ENCODE data around the gene ZNF181. TPM values are rescaled to one million over a fixed set of nuclear protein-coding genes. Genes with fewer than 3 reads are reported as not detected.
"Not testable (repeated sequence)": the region's sequence is repeated elsewhere in the genome, so short reads cannot be mapped to it uniquely, and the experiment has no call there.

ZNF181 gene
- total RNA-seq, result 12.4 TPM
- long read RNA-seq, full-length matches to known transcripts, result 6 of 18 reads
- long read RNA-seq, partial matches to known transcripts, result 0 of 18 reads
- long read RNA-seq, other reads (novel, unspliced or antisense), result 12 of 18 reads

- no peaks in the 10 kb centered on the region for H3K27me3 ChIP-seq (ENCODE audit: low read depth)
- H3K9me3 ChIP-seq, result peaks cover 8% of the 10 kb centered on the region
- intact Hi-C loops (cut with DNase I), result no loop called here
- H3K4me3 ChIP-seq, result peak within 1 kb of the TSS; percentile 84
- peak; percentile 95 to 98 for ATAC-seq
- H3K36me3 ChIP-seq, result peaks cover 16% of the 10 kb centered on the region
- TF ChIP-seq, protein P1, sequence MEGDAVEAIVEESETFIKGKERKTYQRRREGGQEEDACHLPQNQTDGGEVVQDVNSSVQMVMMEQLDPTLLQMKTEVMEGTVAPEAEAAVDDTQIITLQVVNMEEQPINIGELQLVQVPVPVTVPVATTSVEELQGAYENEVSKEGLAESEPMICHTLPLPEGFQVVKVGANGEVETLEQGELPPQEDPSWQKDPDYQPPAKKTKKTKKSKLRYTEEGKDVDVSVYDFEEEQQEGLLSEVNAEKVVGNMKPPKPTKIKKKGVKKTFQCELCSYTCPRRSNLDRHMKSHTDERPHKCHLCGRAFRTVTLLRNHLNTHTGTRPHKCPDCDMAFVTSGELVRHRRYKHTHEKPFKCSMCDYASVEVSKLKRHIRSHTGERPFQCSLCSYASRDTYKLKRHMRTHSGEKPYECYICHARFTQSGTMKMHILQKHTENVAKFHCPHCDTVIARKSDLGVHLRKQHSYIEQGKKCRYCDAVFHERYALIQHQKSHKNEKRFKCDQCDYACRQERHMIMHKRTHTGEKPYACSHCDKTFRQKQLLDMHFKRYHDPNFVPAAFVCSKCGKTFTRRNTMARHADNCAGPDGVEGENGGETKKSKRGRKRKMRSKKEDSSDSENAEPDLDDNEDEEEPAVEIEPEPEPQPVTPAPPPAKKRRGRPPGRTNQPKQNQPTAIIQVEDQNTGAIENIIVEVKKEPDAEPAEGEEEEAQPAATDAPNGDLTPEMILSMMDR (IDR thresholded peaks at IDR 0.05), result no peak
- H3K4me1 ChIP-seq, result peaks cover 23% of the 10 kb centered on the region
- peak within 1 kb of the TSS; percentile 99 for H3K27ac ChIP-seq
- DNase-seq, result peak; percentile 92
These were observed at the start of gene ZNF181 for GRCh38 chr19:34733746-34734536. Gene ZNF181, plus strand, starts transcription at chr19:34734243. Its CDS starts 795 bp downstream, at chr19:34735038.

DNA sequence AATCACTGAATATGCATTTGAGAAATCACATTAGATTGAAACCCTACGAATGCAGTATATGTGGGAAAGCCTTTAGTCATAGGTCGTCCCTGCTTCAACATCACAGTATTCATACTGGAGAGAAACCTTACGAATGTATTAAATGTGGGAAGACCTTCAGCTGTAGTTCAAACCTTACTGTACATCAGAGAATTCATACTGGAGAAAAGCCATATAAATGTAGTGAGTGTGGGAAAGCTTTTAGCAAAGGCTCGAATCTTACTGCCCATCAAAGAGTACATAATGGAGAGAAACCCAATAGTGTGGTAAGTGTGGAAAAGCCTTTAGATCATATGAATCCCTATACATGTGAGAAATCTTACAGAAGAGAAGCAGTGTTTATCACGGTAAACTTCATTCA is 48.8 kb upstream of the ZNF181 start:
- DNase-seq; H3K27ac ChIP-seq; intact Hi-C loops (cut with DNase I); H3K27me3 ChIP-seq (ENCODE audit: low read depth); H3K4me3 ChIP-seq; H3K4me1 ChIP-seq; ATAC-seq: not testable (repeated sequence)
- peaks cover 68% of the 10 kb centered on the region for H3K9me3 ChIP-seq
- H3K36me3 ChIP-seq, result peaks cover 36% of the 10 kb centered on the region

DNA sequence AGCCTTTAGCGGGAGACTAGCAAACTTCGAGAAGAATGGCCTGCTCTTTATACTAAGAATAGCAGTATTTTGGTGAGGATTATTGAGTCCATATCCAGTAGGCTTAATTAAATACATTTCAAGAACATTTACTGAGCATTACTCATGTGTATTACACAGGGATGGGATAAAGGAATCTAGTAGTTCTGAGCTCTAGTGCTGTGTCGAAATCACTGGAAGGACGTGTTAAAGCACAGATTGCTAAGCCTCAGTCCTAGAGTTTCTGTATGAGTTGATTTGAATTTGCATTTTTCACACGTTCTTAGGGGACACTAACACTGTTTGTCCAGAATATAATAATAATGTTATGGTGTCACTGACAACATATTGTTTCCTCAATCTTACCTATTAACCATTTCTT is 47.6 kb upstream of the ZNF181 start:
- intact Hi-C loops (cut with DNase I), result no loop called here
- H3K36me3 ChIP-seq, result peaks cover 26% of the 10 kb centered on the region
- TF ChIP-seq, protein P1 (IDR thresholded peaks at IDR 0.05), result no peak
- no peak overlapping the region for H3K27ac ChIP-seq
- no peaks in the 10 kb centered on the region for H3K4me1 ChIP-seq
- no peak overlapping the region for H3K4me3 ChIP-seq
- peaks cover 56% of the 10 kb centered on the region for H3K9me3 ChIP-seq
- ATAC-seq, result no peak
- no peaks in the 10 kb centered on the region for H3K27me3 ChIP-seq (ENCODE audit: low read depth)
- DNase-seq, result no peak

GRCh38 chr19:34687348-34687747 is 46.7 kb upstream of the ZNF181 start:
- Histone ChIP-seq H3K27me3 (ENCODE audit: low read depth) (no peaks in the 10 kb centered on the region), H3K27ac (no peak overlapping the region), H3K4me3 (no peak overlapping the region), H3K9me3 (peaks cover 52% of the 10 kb centered on the region), H3K4me1 (no peaks in the 10 kb centered on the region), H3K36me3 (peaks cover 24% of the 10 kb centered on the region)
- intact Hi-C loops (cut with DNase I), result no loop called here
- DNase-seq, result no peak
- TF ChIP-seq, protein P1 (IDR thresholded peaks at IDR 0.05), result no peak
- ATAC-seq, result no peak

GRCh38 chr19:34688592-34688991 is 45.5 kb upstream of the ZNF181 start:
- H3K9me3 ChIP-seq, result peaks cover 41% of the 10 kb centered on the region
- peaks cover 11% of the 10 kb centered on the region for H3K36me3 ChIP-seq
- H3K4me3 ChIP-seq, result no peak overlapping the region
- H3K27ac ChIP-seq, result no peak overlapping the region
- intact Hi-C loops (cut with DNase I), result no loop called here
- no peak for DNase-seq
- no peaks in the 10 kb centered on the region for H3K4me1 ChIP-seq
- no peaks in the 10 kb centered on the region for H3K27me3 ChIP-seq (ENCODE audit: low read depth)
- TF ChIP-seq, protein P1 (IDR thresholded peaks at IDR 0.05), result no peak
- ATAC-seq, result no peak

DNA sequence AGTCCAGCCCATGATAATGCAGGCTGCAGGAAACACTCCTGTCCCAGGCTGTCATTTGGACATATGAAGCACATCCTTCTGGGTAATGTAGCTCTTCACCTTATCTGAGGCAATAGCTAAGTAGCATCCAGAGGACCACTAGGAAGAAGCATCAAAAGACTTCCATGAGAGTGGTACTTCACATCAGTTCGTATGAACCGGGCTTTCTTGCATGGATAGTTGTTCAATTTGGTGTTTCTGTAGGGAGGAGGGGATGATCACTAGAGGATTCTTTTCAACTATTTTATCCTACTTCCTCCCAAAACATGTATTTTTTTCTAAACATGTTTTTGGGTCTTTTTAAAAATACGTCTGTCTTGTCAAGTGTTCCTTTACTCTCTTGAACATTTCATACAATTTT is 43.7 kb upstream of the ZNF181 start:
- DNase-seq (no peak), ATAC-seq (no peak)
- intact Hi-C loops (cut with DNase I), result no loop called here
- TF ChIP-seq, protein P1 (IDR thresholded peaks at IDR 0.05), result no peak
- Histone ChIP-seq H3K4me3 (no peak overlapping the region), H3K36me3 (no peaks in the 10 kb centered on the region), H3K4me1 (no peaks in the 10 kb centered on the region), H3K9me3 (peaks cover 25% of the 10 kb centered on the region), H3K27me3 (ENCODE audit: low read depth) (no peaks in the 10 kb centered on the region), H3K27ac (no peak overlapping the region)

Measured in lower lobe of right lung (tissue), 2 donors.